HG02885 (cell line): ENCODE data around the gene LITAFD.
"Not testable (repeated sequence)": the region's sequence is repeated elsewhere in the genome, so short reads cannot be mapped to it uniquely, and the experiment has no call there.

Experiments
- ATAC-seq: cut with Tn5 transposase; IDR thresholded peaks from one replicate; pipeline ENCODE4 v1.9.1; 2021; ENCODE audit warnings: mild to moderate bottlenecking; ENCODE audit not compliant: unreplicated experiment, poor library complexity

Gene LITAFD

GRCh38 chr16:8882041-8882617 is at the start of gene LITAFD:
Gene LITAFD, plus strand, starts transcription at chr16:8882351. Its CDS starts 2,005 bp downstream, at chr16:8884356.
- no peak for ATAC-seq

- no peak for ATAC-seq
Measured at GRCh38 chr16:8832717-8833105, 49.4 kb upstream of the LITAFD start.

DNA sequence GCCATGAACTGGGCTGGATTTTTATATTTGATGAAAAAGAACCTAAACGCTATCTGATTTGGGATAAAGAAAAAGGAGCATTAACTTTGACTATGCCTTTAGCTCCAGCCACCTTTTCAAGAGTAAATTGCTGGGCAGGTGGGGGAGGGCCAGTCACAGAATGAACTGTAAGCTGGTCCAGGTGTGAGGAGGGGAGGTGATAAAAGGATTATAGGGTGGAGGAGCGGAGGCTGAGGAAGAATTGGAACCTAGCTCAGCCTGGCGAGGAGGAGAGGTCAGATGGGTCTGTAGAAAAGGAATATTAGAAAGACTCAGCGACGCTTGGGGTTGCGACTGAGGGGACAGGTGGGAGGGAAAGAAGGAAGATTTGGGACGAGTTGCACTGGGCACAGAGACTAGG is 45.4 kb upstream of the LITAFD start:
- ATAC-seq: not testable (repeated sequence)

DNA sequence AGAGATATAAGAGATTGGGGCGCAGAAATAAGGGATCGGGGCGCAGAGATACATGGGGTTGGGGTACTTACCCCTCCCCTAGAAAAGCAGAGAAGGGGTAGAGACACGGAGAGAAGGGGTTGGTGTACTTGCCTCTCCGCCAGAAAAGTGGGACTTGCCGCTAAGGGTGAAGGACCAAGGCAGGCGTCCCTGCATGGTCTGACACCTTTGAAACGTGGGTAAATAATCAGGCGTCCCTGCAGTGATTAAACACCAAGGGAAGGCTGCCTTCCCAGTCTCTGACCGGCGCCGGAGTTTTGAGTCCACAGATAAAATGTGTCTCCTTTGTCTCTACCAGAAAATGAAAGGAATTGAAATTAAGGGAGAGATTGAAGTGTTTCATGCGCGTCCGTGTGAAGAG is 44.6 kb upstream of the LITAFD start:
- not testable (repeated sequence) for ATAC-seq

DNA sequence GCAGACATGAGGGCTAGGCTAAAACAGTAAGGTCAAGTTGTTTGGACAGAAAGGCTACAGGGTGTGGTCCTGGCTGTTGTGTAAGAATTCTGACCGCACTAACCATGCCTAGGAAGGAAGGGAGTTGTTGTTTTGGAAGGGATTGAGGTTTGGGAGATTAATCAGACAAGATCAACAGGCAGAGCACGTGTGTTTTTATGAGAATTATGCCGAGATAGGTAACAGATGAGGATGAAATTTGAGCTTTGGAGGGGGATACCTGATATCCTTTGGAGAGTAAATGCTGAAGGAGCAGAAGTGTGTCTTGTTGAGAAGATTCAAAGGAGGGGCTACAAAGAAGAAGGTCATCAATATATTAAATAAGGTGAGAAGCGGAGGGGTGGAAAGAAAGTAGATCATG is 40.1 kb upstream of the LITAFD start:
- not testable (repeated sequence) for ATAC-seq

GRCh38 chr16:8843296-8843695 is 38.9 kb upstream of the LITAFD start:
- ATAC-seq: not testable (repeated sequence)

GRCh38 chr16:8845699-8846298 is 36.4 kb upstream of the LITAFD start:
- no peak for ATAC-seq

- no peak for ATAC-seq
Measured at GRCh38 chr16:8846401-8846932, 35.7 kb upstream of the LITAFD start.

GRCh38 chr16:8847145-8847544 is 35.0 kb upstream of the LITAFD start:
- no peak for ATAC-seq

- ATAC-seq: no peak
Measured at GRCh38 chr16:8847623-8848022, 34.5 kb upstream of the LITAFD start.

GRCh38 chr16:8848231-8848938 is 33.8 kb upstream of the LITAFD start:
- ATAC-seq: no peak

GRCh38 chr16:8848939-8849391 is 33.2 kb upstream of the LITAFD start:
- ATAC-seq: no peak

DNA sequence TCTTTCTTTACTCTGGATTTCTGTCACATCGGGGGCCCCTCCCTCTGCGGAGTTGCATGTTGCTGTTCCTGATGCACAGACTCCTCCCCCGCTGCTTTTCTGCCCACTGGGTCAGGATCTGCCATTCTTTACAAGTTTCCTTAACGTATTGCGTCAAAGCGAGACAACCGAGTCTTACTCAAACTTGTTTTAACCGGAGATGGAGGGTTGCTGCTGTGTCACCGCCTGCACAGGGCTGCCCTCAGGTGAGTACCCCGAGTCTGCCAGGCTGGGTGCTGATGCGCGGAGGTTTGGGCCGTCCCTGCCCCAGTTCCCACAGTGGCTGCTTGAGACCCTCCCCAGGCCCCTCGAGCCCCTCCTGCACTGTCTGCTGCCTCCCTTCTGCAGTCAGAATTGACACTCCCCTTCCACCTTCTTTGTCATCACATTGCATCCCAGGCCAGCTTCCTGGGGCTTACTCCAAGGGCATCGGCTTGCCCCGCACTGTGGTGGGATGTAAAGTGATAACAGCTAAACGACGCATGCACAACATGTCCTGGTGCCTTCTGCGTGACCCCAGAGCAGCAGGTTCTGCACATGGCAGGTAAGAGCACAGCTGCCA is 32.6 kb upstream of the LITAFD start:
- ATAC-seq: no peak

GRCh38 chr16:8850279-8850885 is 31.8 kb upstream of the LITAFD start:
- no peak for ATAC-seq

DNA sequence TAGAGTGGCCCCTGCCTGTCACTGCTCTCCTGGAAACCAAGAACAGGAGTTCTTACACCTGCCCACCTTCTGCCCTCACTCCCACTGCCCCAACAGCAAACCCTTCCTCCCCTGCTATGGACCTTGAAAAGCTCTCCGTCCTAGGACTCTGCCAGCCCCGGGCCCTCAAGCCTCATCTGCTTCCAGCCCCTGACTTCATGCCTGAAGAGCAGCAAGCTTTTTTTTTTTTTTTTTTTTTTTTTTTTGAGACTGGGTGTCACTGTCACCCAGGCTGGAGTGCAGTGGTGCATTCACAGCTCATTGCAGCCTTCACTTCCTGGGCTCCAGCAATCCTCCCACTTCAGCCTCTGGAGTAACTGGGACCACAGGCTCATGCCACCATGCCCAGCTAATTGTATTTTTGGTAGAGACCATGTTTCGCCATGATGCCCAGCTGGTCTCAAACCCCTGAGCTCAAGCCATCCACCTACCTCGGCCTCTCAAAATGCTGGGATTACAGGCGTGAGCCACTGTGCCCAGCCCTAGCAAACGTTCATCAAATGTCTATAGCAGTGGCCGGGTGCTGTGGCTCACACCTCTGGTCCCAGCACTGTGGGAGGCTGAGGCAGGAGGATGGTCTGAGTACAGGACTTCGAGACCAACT is 30.3 kb upstream of the LITAFD start:
- no peak for ATAC-seq

DNA sequence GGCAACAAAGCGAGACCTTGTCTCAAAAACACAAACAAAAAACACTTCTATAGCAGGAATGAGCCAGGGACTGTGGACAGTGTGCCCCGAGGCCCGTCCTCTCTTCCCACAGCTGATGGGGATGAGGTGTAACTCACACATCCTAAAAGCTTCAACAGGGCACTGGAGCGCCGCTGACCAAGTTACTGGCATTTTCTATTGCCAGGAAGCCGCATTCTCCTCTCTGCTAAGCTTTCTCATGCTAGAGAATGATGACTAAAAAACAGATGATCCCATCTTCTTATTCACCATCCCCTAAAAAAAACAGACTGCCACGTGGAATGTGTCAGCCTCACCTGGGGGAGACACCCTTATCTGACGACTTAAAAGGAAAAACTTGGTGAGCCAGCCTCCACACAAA is 29.6 kb upstream of the LITAFD start:
- ATAC-seq: no peak

GRCh38 chr16:8853150-8853549 is 29.0 kb upstream of the LITAFD start:
- no peak for ATAC-seq

DNA sequence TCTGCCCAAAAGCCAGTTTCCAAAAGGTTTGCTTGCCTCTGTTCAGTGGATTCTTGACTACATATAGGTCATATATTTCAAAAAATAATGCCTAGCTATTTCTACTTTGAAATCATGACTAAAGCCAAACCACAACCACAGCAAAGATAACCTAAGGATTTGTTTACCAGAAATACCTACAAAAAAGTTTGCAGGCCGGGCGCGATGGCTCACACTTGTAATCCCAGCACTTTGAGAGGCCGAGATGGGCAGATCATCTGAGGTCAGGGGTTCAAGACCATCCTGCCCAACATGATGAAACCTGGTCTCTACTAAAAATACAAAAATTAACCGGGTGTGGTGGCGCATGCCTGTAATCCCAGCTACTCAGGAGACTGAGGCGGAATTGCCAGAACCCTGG is 28.5 kb upstream of the LITAFD start:
- ATAC-seq: no peak

GRCh38 chr16:8854298-8854948 is 27.7 kb upstream of the LITAFD start:
- no peak for ATAC-seq
